NCI-H526 treated with DMSO at 0.1 percent for 48 hours (cell line): ENCODE measurements around the gene CPNE7.
"Not testable (repeated sequence)": the region's sequence is repeated elsewhere in the genome, so short reads cannot be mapped to it uniquely, and the experiment has no call there.

Experiments used
- DNase-seq: peaks from one replicate; lab custom pipeline; 2025; lab: John Stamatoyannopoulos, UW

CPNE7 gene

DNA sequence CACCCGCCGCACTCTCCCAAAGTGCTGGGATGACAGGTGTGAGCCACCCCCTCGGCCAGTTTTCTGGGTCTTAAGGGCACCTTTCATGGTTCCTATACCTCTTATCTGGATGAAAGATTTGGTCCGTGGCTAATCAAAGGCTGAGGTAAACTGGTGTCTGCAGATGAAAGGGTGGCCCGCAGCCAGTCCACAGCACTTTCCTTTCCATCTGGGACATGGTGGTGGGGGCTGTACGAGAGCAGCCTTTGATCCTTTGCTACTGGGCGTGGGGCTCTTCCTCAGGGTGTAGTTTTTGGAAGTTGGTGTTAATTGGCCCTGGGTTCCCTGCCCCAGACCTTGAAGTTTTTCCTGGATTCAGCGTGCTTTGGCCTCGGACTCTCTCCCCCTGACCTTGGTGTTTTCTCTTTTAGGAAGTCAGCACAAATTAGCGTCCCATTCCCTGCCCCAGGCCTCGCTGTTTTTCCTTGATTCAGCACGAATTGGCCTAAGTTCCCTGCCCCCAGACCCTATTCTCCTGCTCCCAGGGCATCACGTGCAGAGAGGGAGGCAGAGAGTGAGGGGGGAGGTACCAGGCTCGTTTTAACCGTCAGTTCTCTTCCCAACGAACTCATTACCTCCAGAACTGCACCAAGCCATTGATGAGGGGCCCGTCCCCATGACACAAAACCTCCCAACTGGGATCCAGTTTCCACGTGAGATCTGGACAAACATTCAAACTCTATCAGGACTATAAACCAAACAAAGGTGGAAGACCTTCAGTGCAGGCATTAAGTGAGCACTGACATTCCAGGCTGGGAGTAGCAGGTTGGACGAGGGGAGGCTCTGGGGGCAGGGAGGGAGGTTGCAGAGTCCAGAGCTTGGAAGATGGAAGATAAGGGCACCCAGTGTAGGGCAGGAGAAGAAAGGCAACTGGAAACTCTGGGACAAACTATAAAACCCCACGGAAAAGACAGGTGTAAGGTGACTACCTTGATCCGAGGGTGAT lies 49.5 kb downstream of the CPNE7 start:
- no peak for DNase-seq

- DNase-seq: no peak
These were observed 54.5 kb downstream of the CPNE7 start for GRCh38 chr16:89629827-89630610.

- no peak for DNase-seq
These were observed 57.6 kb downstream of the CPNE7 start for GRCh38 chr16:89633064-89633631.

DNA sequence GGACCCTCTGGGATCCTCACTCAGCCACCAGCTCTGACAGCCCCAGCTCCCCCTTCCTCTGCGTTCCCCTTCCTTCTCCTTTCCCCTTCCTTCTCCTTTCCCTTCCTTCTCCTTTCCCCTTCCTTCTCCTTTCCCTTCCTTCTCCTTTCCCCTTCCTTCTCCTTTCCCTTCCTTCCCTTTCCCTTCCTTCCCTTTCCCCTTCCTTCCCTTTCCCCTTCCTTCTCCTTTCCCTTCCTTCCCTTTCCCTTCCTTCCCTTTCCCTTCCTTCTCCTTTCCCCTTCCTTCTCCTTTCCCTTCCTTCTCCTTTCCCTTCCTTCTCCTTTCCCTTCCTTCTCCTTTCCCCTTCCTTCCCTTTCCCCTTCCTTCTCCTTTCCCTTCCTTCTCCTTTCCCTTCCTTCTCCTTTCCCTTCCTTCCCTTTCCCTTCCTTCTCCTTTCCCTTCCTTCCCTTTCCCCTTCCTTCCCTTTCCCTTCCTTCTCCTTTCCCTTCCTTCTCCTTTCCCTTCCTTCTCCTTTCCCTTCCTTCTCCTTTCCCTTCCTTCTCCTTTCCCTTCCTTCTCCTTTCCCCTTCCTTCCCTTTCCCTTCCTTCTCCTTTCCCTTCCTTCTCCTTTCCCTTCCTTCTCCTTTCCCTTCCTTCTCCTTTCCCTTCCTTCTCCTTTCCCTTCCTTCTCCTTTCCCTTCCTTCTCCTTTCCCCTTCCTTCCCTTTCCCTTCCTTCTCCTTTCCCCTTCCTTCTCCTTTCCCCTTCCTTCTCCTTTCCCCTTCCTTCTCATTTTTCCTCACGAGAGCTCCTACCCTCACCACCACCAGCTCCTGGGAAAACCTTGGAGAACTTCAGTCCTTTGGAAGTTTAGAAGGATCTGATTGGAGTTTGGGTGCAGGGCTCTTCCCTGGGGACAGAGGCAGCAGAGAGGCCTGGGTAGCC lies 59.2 kb downstream of the CPNE7 start:
- DNase-seq: not testable (repeated sequence)

GRCh38 chr16:89636663-89637062 lies 61.1 kb downstream of the CPNE7 start:
- DNase-seq: no peak

GRCh38 chr16:89637379-89637778 lies 61.8 kb downstream of the CPNE7 start:
- no peak for DNase-seq

GRCh38 chr16:89638455-89638854 lies 62.9 kb downstream of the CPNE7 start:
- DNase-seq: no peak

DNA sequence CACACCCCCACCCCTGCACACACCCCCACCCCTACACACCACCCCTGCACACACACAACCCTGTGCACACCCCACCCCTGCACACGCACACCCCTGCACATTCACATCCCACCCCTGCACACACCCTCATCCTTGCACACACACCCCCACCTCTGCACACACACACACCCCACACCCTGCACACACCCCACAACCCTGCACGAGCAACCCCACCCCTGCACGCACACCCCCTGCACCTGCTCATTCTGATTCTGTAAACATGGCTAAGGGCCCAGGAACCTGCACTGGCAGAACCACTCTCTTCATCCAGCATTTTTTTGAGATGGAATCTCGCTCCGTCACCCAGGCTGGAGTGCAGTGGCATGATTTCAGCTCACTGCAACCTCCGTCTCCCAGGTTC lies 63.8 kb downstream of the CPNE7 start:
- no peak for DNase-seq

DNA sequence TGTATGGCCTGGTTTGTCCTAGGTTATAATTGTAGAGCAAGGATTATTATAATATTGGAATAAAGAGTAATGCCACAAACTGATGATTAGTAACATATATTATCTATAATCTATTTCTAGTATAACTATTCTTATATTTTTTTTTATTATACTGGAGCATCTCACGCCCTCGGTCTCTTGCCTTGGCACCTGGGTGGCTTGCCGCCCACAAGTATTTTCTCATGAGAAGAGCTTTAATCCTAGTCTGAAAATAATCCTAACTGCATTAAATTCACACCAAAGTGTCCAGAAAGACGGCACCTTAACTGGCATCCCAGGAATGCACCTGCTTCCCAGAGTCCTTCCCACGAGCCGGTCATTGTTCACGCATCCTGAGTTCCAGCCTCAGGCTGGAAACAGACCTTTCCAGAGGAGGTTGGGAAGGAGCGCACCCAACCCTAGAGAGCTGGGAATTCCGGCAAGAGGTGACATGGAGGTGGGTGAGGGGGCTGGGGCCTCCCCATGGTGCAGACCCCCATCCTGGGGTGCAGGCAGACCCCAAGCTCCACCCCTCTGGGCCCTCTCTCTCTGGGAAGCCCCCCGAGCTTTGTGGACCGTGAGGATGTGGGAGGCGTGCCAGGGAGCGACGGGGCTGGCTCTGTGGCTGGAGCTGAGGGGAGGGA lies 66.0 kb downstream of the CPNE7 start:
- DNase-seq: no peak

DNA sequence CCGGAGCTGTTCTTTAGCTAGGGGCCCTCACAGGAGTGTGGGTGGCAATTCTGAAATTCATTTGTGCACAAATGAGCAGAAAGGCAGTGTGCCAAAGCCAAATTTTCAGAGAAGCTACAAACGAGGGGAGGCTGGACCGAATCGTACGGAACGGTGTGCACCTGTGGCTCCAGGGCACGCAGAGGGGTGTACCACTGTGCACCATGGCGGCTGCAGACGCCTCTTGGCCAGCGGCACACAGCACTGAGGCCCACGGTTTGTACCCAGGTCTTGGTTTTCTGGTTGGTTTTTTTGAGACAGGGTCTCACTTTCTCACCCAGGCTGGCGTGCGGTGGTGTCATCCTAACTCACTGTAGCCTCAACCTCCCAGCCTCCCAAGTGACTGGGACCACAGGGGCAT lies 67.0 kb downstream of the CPNE7 start:
- no peak for DNase-seq

DNA sequence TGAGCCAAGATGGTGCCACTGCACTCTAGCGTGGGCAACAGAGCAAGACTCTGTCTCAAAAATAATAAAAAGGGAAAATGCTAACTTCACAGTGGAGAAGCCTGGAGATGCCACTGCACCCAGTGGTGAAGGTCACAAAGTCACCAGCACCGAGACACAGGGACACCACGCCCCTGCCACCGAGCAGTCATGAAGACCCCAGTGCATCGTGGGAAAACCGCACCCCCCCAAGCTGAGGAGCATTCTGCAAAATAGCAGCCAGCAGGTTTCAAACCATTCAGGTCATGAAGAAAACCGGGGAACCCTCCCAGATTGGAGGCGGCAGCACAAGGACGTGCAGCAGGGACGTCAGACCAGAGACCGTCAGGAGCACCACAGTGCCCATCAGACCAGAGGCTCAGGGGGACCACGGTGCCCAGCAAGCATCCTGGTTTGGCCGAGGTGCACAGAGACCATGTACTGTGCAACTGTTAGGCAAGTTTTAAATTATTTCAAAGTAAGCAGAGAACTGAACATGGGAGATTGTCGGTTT lies 68.3 kb downstream of the CPNE7 start:
- no peak for DNase-seq

GRCh38 chr16:89645122-89645521 lies 69.6 kb downstream of the CPNE7 start:
- no peak for DNase-seq

DNA sequence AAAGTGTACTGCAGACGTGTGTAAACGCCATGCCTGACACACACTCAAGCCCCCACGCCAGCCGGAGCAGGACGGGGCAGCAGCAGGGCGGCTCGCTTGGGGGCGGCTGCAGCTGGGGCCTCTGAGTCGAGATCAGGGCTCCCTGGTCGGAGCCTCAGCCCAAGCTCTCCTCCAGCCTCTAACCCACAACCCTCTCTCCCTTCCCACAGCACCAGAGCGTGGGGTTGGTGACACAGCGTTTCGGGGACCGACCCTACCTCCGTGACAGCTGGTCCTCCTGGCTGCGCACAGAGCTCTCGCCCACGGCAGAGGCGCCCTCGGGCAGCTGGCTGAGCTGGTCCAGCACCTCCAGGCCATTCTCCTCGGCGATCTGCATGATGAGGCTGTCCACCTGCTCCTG lies 70.7 kb downstream of the CPNE7 start:
- no peak for DNase-seq
